Measurements from ENCODE around the gene SNX20.

SNX20 gene

DNA sequence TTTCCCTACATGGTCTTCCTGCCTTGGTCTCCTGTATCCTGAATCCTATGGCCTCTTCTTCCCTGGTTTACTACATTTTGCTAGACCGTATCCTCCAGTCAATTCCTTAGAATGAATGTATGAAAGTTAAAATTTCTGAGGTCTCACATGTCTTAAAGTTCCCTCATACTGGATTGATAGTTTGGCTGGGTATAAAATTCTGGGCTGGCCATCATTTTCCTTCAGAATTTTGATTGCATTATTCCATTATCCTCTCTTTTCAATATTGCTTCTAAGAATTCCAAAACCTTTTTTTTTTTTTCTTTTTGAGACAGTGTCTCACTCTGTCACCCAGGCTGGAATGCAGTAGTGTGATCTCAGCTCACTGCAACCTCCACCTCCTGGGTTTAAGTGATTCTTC lies 23.1 kb upstream of the SNX20 start:
- DNase-seq (ENCODE audit: low read depth), result no peak

DNA sequence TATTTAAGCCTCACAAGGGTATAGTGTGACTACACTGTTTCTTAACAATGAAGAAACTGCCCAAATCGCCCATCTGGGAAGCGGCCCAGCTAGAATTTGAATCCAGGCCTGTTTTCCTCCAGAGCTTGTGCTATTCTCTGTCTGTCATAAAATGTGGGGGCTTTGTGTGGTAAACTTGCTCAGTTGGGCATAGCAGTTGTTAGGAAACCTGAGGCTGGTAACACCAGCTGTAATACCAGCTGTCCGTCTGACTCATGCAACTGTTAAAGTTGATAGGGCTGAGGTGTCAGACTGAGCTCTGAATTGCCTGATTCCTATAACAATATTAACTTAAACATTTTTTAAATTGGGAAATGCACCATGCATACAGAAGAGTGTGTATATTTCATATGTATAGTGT lies 21.6 kb upstream of the SNX20 start:
- no peak for DNase-seq (ENCODE audit: low read depth)

DNA sequence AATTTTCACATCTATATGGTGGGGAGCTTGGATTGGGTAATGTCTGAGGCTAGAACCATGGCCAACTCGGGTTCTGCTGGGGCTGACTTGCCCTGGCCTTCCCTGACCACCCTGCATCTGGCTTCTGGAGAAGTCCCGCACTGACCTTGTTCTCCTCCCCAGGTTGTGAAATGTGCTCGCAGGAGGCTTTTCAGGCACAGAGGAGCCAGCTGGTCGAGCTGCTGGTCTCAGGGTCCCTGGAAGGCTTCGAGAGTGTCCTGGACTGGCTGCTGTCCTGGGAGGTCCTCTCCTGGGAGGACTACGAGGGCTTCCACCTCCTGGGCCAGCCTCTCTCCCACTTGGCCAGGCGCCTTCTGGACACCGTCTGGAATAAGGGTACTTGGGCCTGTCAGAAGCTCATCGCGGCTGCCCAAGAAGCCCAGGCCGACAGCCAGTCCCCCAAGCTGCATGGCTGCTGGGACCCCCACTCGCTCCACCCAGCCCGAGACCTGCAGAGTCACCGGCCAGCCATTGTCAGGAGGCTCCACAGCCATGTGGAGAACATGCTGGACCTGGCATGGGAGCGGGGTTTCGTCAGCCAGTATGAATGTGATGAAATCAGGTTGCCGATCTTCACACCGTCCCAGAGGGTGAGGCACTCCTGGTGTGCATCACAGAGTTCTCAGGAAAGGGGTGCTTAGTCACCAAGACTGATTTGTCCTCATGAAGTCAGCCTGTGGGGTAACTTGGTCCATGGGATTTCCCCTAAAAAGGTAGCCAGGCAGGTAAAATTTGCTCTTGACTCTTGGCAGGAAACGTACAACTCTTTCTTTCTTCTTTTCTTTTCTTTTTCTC lies 18.4 kb upstream of the SNX20 start:
- no peak for DNase-seq (ENCODE audit: low read depth)

DNA sequence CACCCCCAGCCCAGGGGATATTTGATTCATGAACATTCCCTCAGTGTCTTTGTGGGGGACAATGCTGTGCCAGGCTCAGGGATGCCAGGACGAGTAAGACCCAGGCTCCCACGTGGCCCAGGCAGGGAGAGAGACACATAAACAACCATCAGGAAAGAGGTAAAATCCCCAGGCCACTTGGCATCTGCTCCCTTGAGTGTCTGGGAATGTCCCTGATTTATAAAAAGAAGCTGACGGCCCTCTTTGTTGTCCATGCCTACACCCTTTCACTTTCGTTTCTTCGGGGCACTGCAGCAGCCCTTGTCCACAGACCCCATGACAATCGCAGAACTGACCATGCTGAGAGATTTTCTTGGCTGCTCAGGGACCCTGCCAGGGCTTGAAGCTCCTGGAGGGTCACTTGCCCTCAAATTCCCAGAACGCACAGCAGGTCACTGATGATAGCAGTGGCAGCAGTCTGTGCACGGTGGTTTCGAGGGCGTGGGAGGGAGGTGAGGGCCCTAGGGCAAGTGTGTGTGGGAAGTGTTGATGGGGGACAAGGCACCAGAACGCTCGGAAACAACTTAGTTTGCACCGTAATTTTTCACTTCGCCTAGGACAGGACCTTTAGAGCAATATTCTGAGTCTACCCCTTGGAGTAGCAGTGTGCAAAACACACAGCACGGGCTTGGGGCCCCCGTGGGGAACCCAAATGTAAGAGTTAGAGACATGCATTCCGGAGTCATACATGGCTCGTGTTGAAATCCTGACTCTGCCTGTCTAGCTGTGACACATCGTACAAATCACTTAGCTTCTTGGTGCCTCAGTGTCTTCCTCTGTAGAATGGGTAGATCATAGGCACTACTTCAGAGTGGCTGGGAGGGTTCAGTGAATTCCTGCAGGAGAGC lies 17.0 kb upstream of the SNX20 start:
- DNase-seq (ENCODE audit: low read depth), result no peak

DNA sequence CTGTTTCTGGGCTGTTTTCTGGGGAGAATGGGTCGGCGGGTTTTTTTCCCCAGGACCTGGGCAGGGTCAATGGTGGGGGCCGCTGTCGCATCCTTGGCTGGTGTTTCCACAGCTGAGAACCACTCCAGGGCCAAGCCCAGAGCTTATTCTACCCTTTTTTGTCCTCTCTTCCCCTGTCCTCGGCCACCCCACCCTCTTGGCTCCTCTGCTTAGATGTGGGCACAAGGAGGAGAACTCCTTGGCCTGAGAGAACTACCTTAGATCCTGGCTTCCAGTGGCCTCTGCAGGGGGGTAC lies 16.3 kb upstream of the SNX20 start:
- DNase-seq (ENCODE audit: low read depth), result no peak

DNA sequence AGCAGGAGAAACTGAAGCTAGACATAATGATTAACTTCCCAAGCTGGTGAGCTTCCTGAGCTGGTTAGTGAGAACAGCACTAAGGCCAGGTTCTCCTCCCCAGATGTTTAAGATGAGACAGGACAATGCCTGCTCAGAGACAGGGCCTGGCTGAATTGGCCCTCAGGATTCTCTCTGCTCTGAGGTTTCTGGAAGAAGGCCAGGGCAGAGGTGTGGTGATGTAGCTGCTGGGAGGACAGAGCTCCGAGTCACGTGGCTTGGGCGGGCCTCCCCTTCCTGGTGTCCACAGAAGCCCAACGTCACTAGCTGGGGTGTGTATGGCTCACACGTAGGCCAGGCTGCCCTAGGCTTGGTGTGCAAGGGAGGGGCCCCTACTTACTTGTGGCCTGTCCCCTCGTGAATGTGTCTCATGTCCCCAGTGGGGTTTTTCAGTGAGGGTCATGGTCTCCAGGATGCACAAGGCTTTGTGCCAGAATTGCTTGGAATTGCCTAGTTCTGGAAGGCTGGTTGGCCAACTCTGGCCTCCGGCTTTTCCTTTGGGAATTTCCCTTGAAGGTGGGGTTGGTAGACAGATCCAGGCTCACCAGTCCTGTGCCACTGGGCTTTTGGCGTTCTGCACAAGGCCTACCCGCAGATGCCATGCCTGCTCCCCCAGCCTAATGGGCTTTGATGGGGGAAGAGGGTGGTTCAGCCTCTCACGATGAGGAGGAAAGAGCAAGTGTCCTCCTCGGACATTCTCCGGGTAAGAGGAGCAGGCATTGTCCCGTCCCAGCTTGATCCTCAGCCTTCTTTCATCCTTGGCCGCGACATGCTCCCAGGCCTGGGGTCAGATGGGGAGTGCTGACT lies 15.7 kb upstream of the SNX20 start:
- no peak for DNase-seq (ENCODE audit: low read depth)

DNA sequence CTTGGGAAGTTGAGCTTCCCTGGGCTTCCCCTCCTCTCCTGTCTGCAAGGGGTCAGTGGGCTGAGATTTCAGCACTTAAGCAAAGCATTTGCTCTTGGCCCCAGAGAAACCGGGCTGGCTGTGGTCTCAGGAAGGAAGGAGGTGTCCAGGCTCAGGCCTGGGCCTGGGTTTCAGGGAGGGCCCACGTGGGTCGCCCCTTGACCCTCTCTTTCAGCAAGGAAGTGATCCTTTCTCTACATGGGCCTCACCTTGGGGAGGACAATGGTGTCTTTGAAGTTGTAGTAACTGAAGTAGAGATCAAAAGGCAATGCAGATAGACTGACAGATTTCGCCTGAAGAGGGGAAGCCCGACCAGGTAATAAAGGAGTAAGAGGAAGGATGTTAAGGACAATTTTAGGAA lies 15.0 kb upstream of the SNX20 start:
- no peak for DNase-seq (ENCODE audit: low read depth)

DNA sequence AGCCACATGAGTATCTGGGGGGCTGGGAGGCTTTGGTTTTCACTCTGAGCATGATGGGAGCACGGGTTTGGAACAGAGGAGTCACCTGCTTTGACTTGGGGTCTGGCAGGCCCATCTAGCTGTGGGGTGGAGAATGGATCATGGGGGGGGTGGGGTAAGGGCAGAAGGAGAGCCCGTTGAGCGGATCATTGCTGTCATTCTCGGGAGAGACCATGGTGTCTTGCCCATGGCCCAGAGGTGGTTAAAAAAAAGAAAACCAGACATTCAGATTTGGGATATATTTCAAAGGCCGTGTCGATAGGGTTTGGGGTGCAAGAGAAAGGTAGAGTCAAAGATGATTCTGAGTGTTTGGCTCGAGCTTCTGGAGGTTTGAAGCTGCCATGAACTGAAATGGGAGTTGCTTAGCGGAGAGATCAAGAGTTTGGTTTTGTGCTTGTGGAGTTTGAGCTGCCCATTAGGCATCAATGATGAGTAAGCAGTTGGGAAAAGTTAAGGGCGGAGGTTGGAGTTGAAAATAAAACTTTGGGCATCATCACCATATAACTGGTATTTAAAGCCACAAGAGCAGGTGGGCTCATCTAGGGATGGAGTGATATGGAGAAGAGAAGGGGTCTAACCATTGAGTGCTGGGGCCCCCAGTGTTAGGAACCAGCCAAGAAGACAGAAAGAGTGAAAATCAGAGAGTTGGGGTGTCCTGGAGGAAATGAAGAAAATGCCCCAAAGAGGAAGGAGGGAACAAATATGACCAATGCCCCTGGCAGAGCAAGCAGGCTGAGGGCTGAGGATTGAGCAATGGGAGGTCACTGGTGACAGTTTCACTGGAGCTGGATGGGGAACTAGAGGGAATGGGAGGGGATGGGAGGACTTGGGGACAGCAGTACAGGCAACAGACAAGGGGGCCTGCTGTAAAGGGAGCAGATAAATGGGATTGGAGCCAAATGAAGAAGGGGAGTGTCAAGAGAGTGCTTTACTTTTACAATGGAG lies 14.2 kb upstream of the SNX20 start:
- no peak for DNase-seq (ENCODE audit: low read depth)

DNA sequence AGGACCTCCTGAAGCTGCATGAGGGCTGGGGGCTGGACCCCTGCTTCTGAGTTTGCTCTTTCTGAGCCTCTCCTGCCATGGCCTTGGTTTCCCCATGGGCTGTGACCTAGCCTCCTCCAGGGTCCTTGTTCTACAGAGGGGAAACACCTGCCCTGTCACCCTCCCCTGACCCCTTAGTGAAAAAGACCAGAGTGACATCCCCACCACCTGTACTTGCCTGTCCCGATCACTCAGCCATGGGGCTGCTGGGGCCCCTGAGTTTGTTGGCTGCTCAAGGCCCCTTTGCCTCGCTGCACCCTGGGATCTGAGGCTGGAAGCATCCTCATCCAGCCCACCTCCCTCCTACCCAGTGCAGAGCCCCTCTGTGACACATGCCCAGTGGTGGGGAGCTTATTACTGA lies 13.1 kb upstream of the SNX20 start:
- DNase-seq (ENCODE audit: low read depth), result no peak

DNA sequence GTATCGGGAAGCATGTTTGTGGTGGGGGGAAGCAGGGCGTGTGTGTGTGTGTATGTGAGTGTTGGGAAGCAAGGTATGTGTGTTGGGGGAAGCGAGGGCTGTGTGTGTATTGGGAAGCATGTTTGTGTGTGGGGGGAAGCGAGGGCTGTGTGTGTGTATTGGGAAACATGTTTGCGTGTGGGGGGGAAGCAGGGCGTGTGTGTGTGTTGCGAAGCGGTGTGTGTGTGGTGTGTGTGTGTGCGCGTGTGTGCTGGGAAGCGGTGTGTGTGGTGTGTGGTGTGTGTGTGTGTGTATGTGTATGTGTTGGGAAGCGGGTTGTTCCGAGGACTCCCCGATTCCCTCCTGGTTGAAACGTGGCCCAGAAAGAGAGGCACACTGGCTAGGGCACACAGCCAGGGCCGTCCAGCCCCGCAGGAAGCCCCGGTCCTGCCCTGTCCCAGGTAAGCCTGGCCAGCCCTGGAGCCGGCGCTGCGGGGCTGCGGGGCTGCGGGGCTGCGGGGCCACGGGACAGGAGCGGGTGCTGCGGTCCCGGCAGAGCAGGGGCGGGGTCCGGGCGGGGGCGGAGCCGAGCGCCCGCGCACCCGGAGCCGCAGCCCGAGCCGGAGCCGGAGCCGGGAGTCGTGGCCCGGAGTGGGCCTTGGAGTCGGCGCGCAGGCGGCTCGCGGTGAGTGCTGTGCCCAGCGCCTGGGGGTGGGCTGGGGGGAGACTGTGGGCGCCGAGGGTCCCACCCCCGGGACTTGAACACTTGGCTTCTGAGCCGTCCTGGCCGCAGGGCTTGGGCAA lies 12.1 kb upstream of the SNX20 start, which contains the start of gene NOD2:
NOD2 (plus strand) TSS at position 608 of the 783 bp plus-strand sequence. CDS start 5,890 bp downstream, outside the sequence.
- no peak for DNase-seq (ENCODE audit: low read depth)

DNA sequence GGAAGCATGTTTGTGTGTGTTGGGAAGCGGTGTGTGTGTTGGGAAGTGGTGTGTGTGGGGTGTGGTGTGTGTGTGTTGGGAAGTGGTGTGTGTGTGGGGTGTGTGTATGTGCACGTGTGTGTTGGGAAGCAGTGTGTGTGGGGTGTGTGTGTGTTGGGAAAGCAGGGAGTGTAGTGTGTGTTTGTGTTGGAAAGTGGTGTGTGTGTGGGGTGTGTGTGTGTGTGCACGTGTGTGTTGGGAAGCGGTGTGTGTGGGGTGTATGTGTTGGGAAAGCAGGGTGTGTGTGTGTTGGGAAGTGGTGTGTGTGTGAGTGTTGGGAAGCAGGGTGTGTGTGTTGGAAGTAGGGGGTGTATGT lies 11.5 kb upstream of the SNX20 start:
- DNase-seq (ENCODE audit: low read depth), result no peak

DNA sequence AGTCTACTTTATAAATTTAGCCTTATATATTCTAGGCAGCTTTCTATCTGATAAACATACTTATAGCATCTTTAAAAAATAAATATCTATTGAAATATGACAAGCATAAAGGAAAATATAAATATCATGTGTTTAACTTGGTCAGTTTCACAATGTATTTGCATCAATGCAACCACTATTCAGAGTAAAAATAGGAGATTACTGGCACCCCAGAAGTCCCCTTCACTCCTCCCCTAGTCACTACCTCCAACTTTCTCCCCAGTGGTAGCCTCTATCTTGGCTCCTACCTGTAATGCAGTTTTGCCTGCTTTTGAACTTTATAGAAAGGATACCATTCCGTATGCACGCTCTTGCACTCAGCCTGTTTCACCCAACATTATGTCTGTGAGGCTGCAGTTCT lies 9.1 kb upstream of the SNX20 start:
- no peak for DNase-seq (ENCODE audit: low read depth)

DNA sequence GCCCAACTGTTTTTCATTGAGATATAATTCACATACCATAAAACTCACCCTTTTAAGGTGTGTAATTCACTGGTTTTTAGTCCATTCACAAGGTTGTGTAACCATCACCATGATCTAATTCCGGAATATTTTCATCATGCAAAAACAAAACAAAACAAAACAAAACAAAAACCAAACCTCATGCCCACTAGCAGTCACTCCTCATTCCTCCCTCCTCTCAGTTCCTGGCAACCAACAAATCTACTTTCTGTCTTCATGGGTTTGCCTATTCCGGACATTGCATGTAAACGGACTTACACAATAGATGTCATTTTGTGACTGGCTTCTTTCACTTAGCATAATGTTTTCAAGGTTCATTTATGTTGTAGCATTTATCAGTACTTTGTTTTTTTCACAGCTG lies 7.8 kb upstream of the SNX20 start:
- DNase-seq (ENCODE audit: low read depth), result no peak

DNA sequence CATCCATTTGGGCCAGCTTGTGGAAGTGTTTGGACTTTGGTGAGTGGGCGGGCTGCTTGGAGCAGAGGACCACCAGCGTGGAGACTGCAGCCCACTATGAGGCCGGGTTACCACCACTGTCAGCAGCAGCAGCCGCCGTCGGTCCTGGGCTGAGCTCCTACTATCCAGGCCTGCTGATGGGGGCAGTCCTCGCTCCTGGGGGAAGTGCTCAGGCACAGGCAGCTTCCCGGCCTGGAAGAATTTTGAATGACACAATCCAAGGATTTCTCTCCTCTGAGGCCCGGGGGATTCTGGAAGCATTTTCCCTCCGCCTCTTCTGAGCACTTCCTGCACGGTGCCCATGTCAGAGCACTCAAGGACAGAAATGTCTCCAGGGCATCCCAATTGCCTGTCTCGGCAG lies 7.0 kb upstream of the SNX20 start:
- no peak for DNase-seq (ENCODE audit: low read depth)

DNA sequence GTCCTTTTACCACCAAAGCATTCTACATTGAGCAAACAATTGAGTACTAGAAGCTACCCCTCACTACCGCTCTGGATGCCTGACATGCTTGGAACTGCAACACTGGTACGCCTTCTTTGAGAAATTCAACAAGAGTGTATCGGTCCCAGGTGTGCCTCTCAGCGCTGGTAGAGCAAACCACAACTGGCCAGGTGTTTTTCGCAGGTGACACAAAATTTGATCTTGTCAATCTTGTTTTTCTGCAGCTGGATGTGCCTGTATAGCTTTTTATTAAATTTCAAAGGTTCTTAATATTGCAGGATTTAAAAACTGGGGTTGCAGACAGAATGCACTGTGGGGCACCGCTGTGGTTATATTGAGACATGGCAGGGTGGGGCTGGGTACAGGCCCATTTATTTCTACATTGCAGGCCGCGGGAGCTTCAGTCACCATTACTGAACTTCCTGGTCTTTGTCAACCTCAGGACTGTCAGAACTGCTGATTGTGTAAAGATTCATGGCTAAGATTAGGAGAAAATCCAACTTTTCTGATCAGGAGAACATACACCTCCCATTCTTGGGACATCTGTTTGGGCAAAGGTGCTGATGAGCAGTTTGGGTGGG lies 4.5 kb upstream of the SNX20 start:
- DNase-seq (ENCODE audit: low read depth), result no peak

DNA sequence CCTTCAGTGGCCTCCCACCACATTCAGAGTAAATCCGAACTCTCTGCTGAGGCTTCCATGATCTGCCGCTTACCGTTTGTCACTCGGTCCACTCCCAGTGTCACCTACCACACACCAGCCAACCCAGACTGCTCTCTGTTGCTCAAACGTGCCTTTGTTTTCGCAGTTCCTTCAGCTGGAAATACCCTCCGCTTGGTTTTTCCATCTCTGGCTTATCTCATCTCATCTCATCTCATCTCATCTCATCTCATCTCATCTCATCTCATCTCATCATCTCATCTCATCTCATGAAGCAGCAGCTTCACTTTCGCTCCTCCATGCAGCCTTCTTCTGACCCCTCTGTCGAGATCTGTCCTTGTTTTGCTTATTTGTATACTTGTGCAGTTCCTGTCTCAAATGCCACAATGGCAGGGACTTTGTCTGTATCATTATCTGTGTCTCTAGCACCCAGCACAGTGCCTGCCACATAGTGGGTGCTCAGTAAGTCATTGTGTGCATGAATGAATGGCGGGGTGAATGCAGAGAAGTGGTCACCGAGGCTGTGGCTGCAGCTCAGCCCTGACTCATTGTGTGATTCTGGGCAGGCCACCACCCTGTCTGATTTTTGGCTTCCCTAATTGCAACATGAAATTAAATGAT lies 3.8 kb upstream of the SNX20 start:
- DNase-seq (ENCODE audit: low read depth), result no peak

DNA sequence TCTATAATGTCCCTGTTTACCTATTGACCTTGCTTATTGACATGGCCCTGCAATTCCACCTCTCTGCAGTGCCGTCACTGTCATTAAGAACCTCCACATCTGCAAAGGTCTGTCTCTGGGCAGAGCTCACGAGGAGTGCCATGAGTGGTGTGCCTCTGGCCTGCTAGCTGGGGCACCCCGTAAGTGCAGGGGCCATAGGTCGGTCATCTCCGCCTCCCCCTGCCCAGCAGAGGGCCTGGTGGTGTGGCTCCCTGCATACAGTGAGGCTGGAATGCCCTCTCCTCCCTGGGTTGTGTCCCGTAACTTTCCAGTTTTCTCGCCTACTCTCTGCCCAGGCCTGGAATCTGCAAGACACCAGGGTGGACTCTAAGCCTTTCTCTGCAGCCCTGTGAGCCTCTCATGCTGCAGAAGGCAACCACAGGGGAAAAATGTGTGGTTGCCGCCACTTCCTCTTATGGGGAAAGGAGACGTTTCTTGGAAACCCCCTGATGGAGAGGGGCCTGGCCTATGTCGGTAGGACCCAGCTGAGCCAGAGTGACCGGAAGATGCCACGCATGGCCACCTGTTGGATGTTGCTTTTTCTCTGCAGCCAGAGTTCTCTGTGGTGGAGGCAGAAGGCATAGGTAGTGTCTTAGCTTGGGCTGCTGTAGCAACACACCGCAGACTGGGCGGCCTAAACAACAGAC lies 2.7 kb upstream of the SNX20 start:
- DNase-seq (ENCODE audit: low read depth), result no peak

DNA sequence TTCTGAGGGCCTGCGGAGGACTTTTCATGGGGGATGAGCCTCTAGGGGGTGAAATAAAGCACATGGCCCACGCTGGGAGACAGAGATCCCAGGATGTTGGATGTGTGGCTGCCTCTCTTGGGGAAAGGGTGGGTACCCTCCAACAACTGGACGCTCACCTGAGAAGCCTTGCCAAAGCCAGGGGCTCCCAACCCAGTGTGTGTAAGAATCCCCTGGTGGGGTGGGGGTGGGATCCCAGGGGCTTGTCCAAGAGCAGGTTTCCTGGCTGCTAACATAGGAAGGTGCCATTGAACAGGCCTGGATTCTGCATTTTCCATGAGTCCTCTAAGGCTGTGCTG lies 587 bp downstream of the SNX20 start:
- DNase-seq (ENCODE audit: low read depth), result no peak

All from activated T-cell treated with anti-CD3 and anti-CD28 coated beads for 1 hour (primary cell).